ENCODE measurements around the gene POLDIP3.

Gene POLDIP3

DNA sequence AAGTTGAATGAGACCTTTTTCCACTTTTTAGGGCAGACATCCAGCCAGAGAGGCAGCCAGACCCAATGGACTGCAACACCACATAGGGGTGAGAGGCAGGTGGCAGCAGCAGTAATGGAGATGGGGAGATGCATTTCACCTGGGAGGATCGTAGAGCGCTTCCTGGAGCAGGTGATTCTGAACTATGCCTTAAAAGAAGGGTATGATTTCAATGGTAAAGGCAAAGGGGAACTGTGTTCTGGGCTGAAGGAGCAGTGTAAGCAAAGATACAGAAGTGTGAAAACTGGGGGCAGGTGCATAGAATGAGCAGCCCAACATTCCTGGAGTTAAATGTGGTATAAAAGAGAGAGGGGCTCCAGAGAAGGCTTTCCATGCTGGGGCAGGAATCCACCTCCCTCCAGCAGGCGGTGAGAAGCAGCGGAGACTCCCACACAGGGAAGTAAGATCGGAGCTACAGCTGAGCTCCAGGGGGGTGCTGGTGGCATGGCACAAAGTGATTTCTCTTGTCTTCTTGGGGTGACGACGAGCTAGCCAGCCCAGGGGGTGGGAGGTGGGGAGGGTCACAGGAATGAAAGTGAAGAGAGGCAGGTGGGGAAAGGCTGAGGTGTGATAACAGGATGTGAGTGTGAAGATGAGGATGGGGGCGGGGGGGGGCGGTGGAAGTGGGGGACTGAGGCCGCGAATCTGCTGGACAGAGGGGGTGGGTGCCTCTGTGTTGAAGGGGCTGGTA, 65.2 kb downstream of the POLDIP3 start:
- Histone ChIP-seq H3K36me3 (ENCODE audit: control insufficient read depth in 2 of 2, insufficient read depth in 1 of 2, low read length in 2 of 2) (no peaks in the 10 kb centered on the region), H3K4me1 (ENCODE audit: control insufficient read depth, insufficient read depth, low read length) (no peaks in the 10 kb centered on the region; the same call in 1 of the 2 replicates), H3K27ac (ENCODE audit: extremely low read depth, low read depth, low read length) (no peak overlapping the region), H3K4me3 (ENCODE audit: low read depth, low read length) (no peak overlapping the region), H3K9me3 (ENCODE audit: control insufficient read depth, insufficient read depth, low read depth, low read length) (no peaks in the 10 kb centered on the region)
- no peak for TF ChIP-seq ZNF248 (tag by site-specific recombination; IDR thresholded peaks at IDR 0.05)
- TF ChIP-seq ZNF654 (tag by site-specific recombination; IDR thresholded peaks at IDR 0.05; ENCODE audit: low read depth) = no peak
- TF ChIP-seq, protein P1, sequence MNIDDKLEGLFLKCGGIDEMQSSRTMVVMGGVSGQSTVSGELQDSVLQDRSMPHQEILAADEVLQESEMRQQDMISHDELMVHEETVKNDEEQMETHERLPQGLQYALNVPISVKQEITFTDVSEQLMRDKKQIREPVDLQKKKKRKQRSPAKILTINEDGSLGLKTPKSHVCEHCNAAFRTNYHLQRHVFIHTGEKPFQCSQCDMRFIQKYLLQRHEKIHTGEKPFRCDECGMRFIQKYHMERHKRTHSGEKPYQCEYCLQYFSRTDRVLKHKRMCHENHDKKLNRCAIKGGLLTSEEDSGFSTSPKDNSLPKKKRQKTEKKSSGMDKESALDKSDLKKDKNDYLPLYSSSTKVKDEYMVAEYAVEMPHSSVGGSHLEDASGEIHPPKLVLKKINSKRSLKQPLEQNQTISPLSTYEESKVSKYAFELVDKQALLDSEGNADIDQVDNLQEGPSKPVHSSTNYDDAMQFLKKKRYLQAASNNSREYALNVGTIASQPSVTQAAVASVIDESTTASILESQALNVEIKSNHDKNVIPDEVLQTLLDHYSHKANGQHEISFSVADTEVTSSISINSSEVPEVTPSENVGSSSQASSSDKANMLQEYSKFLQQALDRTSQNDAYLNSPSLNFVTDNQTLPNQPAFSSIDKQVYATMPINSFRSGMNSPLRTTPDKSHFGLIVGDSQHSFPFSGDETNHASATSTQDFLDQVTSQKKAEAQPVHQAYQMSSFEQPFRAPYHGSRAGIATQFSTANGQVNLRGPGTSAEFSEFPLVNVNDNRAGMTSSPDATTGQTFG (tag by site-specific recombination; IDR thresholded peaks at IDR 0.05; ENCODE audit: borderline replicate concordance) = no peak
- TF ChIP-seq, protein P2, sequence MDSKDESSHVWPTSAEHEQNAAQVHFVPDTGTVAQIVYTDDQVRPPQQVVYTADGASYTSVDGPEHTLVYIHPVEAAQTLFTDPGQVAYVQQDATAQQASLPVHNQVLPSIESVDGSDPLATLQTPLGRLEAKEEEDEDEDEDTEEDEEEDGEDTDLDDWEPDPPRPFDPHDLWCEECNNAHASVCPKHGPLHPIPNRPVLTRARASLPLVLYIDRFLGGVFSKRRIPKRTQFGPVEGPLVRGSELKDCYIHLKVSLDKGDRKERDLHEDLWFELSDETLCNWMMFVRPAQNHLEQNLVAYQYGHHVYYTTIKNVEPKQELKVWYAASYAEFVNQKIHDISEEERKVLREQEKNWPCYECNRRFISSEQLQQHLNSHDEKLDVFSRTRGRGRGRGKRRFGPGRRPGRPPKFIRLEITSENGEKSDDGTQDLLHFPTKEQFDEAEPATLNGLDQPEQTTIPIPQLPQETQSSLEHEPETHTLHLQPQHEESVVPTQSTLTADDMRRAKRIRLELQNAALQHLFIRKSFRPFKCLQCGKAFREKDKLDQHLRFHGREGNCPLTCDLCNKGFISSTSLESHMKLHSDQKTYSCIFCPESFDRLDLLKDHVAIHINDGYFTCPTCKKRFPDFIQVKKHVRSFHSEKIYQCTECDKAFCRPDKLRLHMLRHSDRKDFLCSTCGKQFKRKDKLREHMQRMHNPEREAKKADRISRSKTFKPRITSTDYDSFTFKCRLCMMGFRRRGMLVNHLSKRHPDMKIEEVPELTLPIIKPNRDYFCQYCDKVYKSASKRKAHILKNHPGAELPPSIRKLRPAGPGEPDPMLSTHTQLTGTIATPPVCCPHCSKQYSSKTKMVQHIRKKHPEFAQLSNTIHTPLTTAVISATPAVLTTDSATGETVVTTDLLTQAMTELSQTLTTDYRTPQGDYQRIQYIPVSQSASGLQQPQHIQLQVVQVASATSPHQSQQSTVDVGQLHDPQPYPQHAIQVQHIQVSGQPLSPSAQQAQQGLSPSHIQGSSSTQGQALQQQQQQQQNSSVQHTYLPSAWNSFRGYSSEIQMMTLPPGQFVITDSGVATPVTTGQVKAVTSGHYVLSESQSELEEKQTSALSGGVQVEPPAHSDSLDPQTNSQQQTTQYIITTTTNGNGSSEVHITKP (tag by site-specific recombination; IDR thresholded peaks at IDR 0.05) = no peak
- TF ChIP-seq ZSCAN16 (tag by site-specific recombination; IDR thresholded peaks at IDR 0.05) = no peak
- TF ChIP-seq ZNF416 (tag by site-specific recombination; IDR thresholded peaks at IDR 0.05) = no peak
- no peak for TF ChIP-seq ZNF350 (tag by site-specific recombination; IDR thresholded peaks at IDR 0.05)
- TF ChIP-seq ZNF501 (tag by site-specific recombination; IDR thresholded peaks at IDR 0.05) = no peak
- TF ChIP-seq PRDM1 (tag by site-specific recombination; IDR thresholded peaks at IDR 0.05) = no peak
- TF ChIP-seq SALL2 (tag by site-specific recombination; IDR thresholded peaks at IDR 0.05; ENCODE audit: borderline replicate concordance) = no peak
- TF ChIP-seq ZNF626 (tag by site-specific recombination; IDR thresholded peaks at IDR 0.05) = no peak
- TF ChIP-seq SCRT2 (tag by site-specific recombination; IDR thresholded peaks at IDR 0.05) = no peak
- no peak for TF ChIP-seq ZNF16 (tag by site-specific recombination; IDR thresholded peaks at IDR 0.05; ENCODE audit: low read depth)
- no peak for TF ChIP-seq ZSCAN30 (tag by site-specific recombination; IDR thresholded peaks at IDR 0.05)
- TF ChIP-seq ZNF629 (tag by site-specific recombination; IDR thresholded peaks at IDR 0.05) = no peak
- CTCF ChIA-PET = interaction anchor here (1.3 to 1.4 kb wide), 3 partner anchors 12 to 22 kb away, joined by 3 to 9 read pairs (median 5); no protein-coding TSS in a partner anchor
- POLR2A ChIA-PET = interaction anchor here (0.6 kb wide), 1 partner anchor 10 kb away, joined by 4 read pairs; no protein-coding TSS in a partner anchor

DNA sequence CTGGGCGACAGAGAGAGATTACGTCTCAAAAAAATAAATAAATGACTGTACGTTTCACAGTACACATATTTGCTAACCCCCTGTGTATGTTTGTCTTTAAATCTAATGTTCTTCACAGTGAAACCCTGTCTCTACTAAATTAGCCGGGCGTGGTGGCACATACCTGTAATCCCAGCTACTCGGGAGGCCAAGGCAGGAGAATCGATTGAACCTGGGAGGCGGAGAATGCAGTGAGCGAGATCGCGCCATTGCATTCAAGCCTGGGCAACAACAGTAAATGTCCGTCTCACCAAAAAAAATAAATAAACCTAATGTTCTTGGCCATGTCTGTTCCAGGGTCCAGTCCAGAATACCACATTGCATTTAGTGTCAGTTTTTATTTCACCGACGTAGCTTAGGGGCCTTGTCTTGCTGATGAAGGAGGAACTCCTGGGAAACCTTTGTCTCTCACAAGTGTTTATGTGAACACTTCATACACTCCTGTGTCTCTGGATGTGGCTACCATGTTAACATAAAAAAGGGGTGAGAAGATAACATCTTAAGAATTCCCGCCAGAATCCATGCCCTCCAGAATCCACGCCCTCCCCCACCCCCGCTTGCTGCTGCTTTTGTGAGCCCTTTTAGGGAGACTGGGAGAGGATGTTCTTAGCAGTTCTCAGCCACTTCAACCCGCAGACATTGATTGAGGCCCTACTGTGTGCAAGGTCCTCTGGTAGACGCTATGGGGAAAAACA, 65.9 kb downstream of the POLDIP3 start:
- no peak for TF ChIP-seq ZNF654 (tag by site-specific recombination; IDR thresholded peaks at IDR 0.05; ENCODE audit: low read depth)
- TF ChIP-seq BCL11A (tag by site-specific recombination; IDR thresholded peaks at IDR 0.05; ENCODE audit: low read depth) = no peak
- TF ChIP-seq ZNF324 (tag by site-specific recombination; IDR thresholded peaks at IDR 0.05) = no peak
- 0 out of 2 replicates have a peak, but pooled peaks have one; percentile 21 for TF ChIP-seq TRIM28 (IDR thresholded peaks at IDR 0.05; ENCODE audit: borderline replicate concordance, low read length)
- TF ChIP-seq, protein P3, sequence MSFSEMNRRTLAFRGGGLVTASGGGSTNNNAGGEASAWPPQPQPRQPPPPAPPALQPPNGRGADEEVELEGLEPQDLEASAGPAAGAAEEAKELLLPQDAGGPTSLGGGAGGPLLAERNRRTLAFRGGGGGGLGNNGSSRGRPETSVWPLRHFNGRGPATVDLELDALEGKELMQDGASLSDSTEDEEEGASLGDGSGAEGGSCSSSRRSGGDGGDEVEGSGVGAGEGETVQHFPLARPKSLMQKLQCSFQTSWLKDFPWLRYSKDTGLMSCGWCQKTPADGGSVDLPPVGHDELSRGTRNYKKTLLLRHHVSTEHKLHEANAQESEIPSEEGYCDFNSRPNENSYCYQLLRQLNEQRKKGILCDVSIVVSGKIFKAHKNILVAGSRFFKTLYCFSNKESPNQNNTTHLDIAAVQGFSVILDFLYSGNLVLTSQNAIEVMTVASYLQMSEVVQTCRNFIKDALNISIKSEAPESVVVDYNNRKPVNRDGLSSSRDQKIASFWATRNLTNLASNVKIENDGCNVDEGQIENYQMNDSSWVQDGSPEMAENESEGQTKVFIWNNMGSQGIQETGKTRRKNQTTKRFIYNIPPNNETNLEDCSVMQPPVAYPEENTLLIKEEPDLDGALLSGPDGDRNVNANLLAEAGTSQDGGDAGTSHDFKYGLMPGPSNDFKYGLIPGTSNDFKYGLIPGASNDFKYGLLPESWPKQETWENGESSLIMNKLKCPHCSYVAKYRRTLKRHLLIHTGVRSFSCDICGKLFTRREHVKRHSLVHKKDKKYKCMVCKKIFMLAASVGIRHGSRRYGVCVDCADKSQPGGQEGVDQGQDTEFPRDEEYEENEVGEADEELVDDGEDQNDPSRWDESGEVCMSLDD (tag by site-specific recombination; IDR thresholded peaks at IDR 0.05) = no peak
- no peak for TF ChIP-seq ZNF16 (tag by site-specific recombination; IDR thresholded peaks at IDR 0.05; ENCODE audit: low read depth)
- TF ChIP-seq ZNF571 (tag by site-specific recombination; IDR thresholded peaks at IDR 0.05) = no peak
- no peaks in the 10 kb centered on the region for H3K36me3 ChIP-seq (ENCODE audit: control insufficient read depth in 2 of 2, insufficient read depth in 1 of 2, low read length in 2 of 2)
- no peaks in the 10 kb centered on the region; the same call in 1 of the 2 replicates for H3K4me1 ChIP-seq (ENCODE audit: control insufficient read depth, insufficient read depth, low read length)
- POLR2A ChIA-PET = interaction anchor here (1.2 kb wide), 1 partner anchor 21 kb away, joined by 3 read pairs; no protein-coding TSS in a partner anchor
- no peak overlapping the region for H3K27ac ChIP-seq (ENCODE audit: extremely low read depth, low read depth, low read length)
- CTCF ChIA-PET = interaction anchor here (1.5 kb wide), 1 partner anchor 73 kb away, joined by 4 read pairs; no protein-coding TSS in a partner anchor
- H3K9me3 ChIP-seq (ENCODE audit: control insufficient read depth, insufficient read depth, low read depth, low read length) = no peaks in the 10 kb centered on the region
- H3K4me3 ChIP-seq (ENCODE audit: low read depth, low read length) = no peak overlapping the region

All from HEK293 (cell line).